ENCODE results near the gene OR4F15.

- TF ChIP-seq POLR2AphosphoS5 (IDR thresholded peaks at IDR 0.05; ENCODE audit: low read depth, low read length) = no peak
- TF ChIP-seq EZH2phosphoT487 (IDR thresholded peaks at IDR 0.05; ENCODE audit: borderline replicate concordance) = no peak
- no peak for TF ChIP-seq CTCF (IDR thresholded peaks at IDR 0.05 in 2 of 3, conservative IDR thresholded peaks at IDR 0.05 in 1 of 3; ENCODE audit: borderline replicate concordance in 1 of 3, insufficient read depth in 1 of 3, low read depth in 2 of 3, low read length in 2 of 3)
- TF ChIP-seq, protein P1, sequence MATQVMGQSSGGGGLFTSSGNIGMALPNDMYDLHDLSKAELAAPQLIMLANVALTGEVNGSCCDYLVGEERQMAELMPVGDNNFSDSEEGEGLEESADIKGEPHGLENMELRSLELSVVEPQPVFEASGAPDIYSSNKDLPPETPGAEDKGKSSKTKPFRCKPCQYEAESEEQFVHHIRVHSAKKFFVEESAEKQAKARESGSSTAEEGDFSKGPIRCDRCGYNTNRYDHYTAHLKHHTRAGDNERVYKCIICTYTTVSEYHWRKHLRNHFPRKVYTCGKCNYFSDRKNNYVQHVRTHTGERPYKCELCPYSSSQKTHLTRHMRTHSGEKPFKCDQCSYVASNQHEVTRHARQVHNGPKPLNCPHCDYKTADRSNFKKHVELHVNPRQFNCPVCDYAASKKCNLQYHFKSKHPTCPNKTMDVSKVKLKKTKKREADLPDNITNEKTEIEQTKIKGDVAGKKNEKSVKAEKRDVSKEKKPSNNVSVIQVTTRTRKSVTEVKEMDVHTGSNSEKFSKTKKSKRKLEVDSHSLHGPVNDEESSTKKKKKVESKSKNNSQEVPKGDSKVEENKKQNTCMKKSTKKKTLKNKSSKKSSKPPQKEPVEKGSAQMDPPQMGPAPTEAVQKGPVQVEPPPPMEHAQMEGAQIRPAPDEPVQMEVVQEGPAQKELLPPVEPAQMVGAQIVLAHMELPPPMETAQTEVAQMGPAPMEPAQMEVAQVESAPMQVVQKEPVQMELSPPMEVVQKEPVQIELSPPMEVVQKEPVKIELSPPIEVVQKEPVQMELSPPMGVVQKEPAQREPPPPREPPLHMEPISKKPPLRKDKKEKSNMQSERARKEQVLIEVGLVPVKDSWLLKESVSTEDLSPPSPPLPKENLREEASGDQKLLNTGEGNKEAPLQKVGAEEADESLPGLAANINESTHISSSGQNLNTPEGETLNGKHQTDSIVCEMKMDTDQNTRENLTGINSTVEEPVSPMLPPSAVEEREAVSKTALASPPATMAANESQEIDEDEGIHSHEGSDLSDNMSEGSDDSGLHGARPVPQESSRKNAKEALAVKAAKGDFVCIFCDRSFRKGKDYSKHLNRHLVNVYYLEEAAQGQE (IDR thresholded peaks at IDR 0.05; ENCODE audit: low read depth) = no peak
- no peak for TF ChIP-seq ZFX (IDR thresholded peaks at IDR 0.05)
- TF ChIP-seq CBX3 (IDR thresholded peaks at IDR 0.05; ENCODE audit: low read depth) = no peak
Observed at GRCh38 chr15:101804375-101804774, 7.6 kb upstream of the OR4F15 start.

Measured in HCT116 (cell line).